Epithelial cell of proximal tubule (primary cell): Measurements from ENCODE around the gene C1QL3. TPM values are rescaled to one million over a fixed set of nuclear protein-coding genes. Genes with fewer than 3 reads are reported as not detected.

Experiments used
- DNase-seq: peaks from one replicate; pipeline ENCODE4 v3.0.0-alpha.2; 2011; ENCODE audit warnings: low read depth
- H3K4me3 ChIP-seq: 2 replicates; pipeline ENCODE4 v1.5.1; 2011; ENCODE audit warnings: low read depth, mild to moderate bottlenecking, low read length
- total RNA-seq: library from RNA; depleted of rRNA; stranded (reverse); fragments of >200 nt; gene quantifications from 2 replicates; pipeline ENCODE4 v1.2.3, GENCODE V29; 2015
- TF ChIP-seq, protein P1 (sequence below): conservative IDR thresholded peaks from 2 replicates; pipeline ENCODE4 v1.5.1; 2012; ENCODE audit warnings: low read depth, mild to moderate bottlenecking, low read length

C1QL3 gene
- total RNA-seq, 1 donor from 2014 or later: 0.69 TPM

DNA sequence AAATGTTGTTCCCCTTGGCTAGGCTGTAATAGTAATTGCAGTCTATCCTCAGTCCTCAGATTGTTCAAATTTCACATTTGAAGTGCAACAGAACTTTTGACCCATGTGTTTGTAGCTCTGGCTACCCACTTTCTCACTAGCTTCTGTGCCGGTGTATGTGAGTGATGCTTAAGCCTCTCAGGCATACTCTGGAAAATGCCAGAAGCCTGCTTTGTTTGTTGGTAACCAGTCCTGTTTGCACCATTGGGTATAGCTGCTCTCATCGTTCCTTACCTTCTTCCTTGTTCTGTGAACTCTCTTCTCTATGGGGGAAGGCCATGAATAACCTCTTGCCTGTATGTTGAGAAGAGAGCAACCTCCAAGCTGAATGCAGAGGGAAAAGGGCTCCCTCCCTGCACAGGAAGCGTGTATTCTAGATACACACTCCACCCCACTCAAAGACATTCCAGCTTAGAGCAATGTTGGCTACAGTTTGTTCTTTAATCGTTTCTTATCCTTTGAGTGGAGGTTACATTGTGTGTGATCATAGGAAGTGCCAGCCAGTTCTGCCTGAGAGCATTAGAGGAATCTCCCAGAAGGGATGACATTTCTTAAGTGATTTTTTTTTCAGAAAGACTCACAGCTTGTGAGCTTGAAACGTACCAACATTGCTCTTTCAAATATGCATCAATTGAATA lies 40.5 kb downstream of the C1QL3 start:
- peak; percentile 72 for DNase-seq
- TF ChIP-seq, protein P1, sequence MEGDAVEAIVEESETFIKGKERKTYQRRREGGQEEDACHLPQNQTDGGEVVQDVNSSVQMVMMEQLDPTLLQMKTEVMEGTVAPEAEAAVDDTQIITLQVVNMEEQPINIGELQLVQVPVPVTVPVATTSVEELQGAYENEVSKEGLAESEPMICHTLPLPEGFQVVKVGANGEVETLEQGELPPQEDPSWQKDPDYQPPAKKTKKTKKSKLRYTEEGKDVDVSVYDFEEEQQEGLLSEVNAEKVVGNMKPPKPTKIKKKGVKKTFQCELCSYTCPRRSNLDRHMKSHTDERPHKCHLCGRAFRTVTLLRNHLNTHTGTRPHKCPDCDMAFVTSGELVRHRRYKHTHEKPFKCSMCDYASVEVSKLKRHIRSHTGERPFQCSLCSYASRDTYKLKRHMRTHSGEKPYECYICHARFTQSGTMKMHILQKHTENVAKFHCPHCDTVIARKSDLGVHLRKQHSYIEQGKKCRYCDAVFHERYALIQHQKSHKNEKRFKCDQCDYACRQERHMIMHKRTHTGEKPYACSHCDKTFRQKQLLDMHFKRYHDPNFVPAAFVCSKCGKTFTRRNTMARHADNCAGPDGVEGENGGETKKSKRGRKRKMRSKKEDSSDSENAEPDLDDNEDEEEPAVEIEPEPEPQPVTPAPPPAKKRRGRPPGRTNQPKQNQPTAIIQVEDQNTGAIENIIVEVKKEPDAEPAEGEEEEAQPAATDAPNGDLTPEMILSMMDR: no peak
- H3K4me3 ChIP-seq: no peak overlapping the region

DNA sequence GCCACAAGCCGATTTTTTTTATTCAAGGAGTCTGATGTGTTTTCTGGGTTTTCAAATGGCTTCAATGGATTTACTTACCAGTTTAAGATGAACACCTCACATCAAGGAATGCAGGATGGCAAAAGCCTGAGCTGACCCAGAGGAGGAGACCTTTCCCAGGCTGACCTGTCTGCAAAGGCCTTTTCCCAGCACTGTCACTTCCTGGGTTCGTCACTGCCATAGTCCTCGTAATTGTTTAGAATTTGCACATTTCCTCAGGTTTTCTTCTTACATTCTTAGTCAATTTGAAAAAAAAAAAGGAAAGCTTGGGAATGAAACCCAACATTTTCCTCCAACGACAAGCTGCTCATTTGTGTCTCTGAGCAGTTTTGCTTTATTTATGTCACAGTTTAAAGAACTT lies 42.9 kb downstream of the C1QL3 start:
- TF ChIP-seq, protein P1: no peak
- H3K4me3 ChIP-seq: no peak overlapping the region
- no peak for DNase-seq

DNA sequence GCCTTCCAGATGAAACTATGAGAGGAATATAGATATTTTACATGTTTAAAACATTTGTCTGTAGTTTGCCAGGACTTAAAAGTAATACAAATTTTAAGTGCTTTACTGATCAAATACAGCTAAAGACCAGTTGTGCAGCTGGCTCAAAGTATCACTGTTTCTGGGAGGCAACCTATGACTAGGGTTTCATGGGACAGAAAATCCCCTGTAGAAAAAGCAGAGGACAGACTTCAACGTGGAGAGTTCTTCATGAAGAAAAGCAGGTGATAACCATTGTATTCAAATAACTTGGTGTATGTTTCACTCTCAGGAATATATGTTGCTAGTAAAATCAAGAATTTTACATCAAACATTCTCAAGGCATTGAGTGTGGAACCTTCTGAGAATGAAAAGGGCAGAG lies 43.9 kb downstream of the C1QL3 start:
- TF ChIP-seq, protein P1: no peak
- H3K4me3 ChIP-seq: no peak overlapping the region
- no peak for DNase-seq

DNA sequence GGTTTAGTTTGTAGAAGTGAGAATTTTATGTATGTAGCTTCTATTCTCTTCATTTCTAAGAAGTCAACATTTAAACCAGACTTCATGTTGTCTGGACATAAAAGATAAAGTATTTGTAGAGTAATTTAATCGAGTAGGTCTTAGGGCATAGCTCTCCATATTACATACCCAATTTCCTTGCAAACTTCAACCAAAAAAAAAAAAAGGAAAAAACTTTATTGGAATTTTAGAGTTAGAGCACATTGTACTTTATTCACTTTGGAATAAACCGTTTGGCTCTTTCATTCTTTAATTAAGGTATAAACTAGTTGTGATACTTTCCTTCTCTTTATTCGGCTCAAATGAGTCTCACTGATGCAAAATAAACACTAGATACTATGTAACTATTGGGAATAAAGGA lies 48.9 kb downstream of the C1QL3 start:
- TF ChIP-seq, protein P1: no peak
- H3K4me3 ChIP-seq: no peak overlapping the region
- DNase-seq: no peak

DNA sequence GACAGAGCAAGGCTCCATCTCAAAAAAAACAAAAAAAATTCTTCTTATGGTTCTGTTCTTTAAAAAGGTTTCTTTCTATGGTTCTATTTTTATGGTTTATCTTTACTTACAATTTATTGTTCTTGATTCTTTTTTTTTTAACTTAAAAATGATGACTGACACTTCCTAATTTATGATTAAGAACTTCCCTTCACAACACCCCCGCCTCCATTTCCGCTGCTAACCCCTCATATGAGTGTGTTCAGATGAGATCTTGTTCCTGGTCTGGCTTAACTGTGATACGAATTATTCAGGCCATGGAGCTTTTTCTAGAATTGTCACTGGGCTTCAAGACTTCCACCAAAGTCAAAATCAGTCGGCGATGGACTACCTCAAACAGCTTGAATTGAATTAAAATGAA lies 50.9 kb downstream of the C1QL3 start:
- no peak overlapping the region for H3K4me3 ChIP-seq
- DNase-seq: no peak
- TF ChIP-seq, protein P1: no peak

DNA sequence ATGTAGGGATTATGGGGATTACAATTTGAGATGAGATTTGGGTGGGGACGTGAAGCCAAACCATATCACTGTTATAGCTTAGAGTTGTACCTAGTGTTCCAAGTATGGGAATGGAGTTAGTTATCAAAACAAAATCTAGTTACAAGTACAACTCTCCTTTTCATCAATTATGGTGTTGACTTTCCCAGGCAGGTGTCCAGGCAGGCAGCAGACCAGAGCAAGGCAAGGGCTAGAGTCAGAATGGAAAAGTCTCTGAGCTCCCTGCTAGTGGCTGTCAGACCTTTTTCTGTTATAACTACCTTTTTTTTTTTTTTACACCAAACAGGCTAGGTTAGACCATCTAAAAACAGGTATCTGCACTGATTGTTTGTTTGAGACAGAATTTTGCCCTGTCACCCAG lies 55.7 kb downstream of the C1QL3 start:
- no peak for DNase-seq
- TF ChIP-seq, protein P1: no peak
- no peak overlapping the region for H3K4me3 ChIP-seq

Other genes starting within 250 kb of the C1QL3 start
- gene PTER, start 84.9 kb downstream of the C1QL3 start, total RNA-seq: 9.7 and 15.3 TPM in 2 replicates